HG02973 (cell line): ENCODE results near the gene EXOSC2.
A peak's percentile ranks its signal among the peaks of the same experiment; 100 is the strongest.

Experiments used
- ATAC-seq: cut with Tn5 transposase; IDR thresholded peaks from one replicate; pipeline ENCODE4 v1.9.1; 2021; ENCODE audit warnings: moderate library complexity; ENCODE audit not compliant: unreplicated experiment

The EXOSC2 gene

DNA sequence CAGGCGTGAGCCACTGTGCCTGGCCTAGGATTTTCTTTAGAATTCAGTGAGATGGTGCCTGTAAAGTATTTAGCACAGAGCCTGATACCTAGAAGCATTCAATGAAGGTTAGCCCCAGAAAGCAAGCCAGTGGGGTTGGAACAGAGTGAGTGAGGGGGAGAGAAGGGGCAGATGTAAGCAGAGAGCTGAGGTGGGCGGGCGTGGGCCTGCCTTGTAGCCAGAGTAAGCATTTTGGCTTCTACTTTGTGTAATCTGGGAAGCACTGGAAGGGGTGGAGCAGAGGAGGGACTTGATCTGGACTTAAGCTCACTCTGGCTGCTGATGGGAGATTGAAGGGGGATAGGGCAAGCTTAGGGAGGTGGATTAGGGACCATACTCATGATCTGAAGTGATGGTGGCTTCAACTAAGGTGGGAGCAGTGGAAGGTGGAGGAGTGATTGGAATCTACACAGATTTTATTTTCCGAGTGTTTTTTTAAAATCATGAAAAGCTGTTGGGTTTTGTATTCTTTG lies 2.6 kb downstream of the EXOSC2 start:
- no peak for ATAC-seq

DNA sequence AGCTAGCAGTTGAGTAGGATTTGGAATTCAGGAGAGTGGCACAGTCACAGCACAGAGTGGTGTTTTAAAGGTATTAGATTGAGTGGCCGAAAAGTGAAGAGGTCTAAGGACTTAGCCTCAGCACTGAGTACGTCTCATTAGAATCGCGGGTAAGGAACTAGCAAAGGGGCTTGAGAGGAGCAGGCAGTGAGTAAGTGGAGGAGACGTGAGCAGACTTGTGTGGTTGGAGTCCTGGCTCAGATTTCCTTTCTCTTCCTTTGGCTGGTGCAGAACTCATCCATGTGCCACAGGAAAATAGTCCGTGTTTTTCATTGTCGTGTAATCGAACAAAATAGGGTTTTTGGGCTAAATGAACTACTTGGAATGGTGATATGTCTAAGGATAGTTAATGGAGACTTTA lies 3.4 kb downstream of the EXOSC2 start:
- ATAC-seq: no peak

DNA sequence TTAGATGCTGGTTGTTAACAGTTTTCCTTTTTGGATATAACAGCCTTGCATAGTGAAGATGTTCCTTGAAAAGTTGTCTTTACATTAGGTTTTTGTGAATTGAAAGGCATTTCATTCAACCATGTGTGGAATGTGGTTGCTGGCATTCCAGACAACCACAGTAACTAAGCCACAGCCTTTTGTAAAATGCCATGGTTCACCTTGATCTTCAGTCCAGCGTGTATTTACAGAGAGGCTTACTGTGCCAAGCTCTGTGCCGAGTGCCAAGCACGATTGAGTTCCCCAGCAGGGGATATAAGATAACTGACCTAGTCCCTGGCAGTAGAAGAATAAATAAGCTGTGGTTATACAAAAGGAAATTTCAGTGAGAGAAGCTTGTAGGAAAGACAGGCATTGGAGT lies 4.9 kb downstream of the EXOSC2 start:
- no peak for ATAC-seq

DNA sequence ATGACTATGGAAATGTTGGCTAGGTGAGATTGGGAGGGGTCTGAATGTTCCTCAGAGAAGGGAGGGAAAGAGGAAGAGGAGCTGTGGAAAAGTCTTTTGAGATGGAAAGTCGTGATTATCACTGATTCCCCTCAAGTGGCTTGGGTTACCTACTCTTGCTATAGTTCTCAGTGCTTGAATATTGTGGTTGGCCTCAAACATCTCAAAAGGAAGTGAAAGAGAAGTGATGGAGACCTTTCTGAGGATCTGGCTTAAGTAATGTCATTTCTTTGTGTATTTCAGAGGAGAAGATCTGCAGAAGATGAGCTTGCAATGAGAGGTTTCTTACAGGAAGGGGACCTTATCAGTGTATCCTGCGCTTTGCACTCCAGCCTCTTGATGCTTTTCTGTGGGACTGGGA lies 5.5 kb downstream of the EXOSC2 start:
- no peak for ATAC-seq

DNA sequence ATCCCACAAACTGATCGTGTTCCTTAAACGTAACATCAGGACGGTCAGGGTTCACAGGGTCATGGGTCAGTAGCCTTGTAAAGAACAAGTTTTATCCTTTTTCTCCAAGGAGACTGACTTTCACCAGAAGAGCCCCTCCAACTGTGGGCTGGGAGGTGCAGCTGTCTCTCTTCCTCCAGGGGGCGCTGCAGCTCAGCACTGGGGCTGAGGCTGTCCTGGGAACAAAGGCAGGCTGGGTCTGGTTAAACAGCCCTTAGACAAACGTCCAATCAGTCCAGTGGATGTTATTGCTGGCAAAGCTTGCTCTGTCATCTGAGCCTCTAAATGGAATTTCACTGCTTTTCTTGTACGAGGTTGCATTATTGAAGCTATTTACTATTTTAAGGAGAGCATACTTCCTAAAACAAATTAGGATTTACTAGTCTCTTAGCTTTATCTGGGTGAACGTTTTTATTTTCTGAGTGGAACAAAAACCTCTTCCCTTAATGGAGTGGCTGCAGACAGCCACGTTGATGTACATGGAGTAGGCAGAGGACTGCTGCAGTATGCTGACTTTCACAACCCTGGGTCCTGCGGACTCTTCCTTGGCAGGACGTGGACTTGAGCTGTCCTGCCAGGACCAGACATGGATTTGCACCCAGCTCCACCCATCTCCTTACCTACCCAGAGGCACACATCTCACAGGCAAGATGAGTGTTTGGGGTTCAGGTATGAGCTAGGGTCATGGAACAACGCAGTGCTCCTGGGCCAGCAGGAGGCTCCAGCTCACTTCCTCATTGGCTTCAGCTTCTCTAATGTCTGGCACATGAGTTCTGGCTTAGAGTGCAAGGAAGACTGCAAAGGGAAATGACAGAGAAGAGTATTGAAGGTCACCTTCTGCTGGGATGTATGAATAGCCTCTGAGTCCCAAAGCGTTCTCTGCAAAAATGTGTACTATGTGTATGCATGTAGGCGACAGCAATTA lies 7.8 kb downstream of the EXOSC2 start:
- ATAC-seq: no peak

DNA sequence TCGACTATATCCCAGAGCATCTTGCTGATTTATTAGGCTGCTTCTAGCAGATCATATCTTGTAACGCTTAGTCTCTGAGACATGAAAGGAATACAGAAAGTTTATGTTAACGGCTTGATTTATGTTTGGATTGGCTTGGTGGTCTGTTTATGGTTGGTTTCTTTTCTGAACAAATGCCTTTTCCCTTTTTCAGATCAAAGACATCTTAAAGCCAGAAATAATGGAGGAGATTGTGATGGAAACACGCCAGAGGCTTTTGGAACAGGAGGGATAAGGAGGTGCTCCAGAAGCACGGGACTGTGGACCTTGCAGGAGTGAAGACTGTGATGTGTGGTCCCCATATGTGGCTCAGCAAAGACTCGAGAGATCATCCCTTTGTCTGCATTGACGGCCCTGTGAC lies 9.9 kb downstream of the EXOSC2 start:
- ATAC-seq: no peak

DNA sequence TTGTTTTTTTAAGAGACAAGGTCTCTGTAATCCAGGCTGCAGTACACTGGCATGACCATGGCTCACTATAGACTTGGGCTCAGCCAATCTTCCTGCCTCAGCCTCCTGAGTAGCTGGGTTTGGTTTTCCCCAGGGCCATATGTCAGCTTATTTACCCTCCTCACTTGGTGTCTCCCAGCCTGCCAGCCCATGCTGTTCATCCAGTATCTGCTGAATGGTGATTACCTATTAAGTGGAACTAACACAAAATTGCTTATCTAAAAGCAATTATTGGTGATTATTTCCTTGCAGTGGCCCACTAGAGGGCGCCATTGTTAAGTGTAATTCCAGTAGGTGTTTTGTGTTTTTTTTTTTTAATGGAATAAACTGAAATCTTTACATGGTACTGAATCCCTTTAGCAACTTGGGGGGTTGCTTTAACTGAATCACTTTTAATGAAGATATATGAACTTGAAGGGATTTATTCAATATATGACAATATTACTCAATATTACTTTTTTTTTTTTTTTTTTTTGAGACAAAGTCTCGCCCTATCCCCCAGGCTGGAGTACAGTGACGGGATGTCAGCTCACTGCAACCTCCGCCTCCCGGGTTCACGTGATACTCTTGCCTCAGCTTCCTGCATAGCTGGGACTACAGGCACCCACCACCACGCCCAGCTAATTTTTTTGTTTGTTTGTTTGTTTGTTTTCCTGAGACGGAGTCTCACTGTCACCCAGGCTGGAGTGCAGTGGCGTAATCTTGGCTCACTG lies 13.8 kb downstream of the EXOSC2 start:
- no peak for ATAC-seq

DNA sequence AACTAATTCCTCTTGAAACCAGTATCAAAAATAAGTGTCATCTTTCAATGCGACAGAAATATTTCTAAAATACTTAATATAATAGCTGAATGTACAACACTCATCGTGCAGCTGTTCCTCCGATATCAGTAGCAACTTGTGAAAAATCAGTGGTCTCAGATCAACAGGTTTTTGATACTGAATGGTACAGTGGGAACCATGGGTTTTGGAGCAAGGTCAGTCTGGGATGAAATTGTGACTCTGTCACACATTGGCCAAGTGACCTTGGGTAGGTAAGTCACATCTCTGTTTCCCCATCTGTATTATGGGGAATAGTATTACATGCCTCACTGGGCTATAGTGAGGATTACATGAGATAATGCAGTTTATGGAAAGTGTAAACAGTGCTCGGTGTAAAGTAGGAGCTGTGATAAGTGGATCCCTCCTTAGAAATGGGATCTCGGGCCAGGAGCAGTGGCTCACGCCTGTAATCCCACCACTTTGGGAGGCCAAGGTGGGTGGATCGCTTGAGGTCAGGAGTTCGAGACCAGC lies 17.3 kb downstream of the EXOSC2 start:
- ATAC-seq: no peak

DNA sequence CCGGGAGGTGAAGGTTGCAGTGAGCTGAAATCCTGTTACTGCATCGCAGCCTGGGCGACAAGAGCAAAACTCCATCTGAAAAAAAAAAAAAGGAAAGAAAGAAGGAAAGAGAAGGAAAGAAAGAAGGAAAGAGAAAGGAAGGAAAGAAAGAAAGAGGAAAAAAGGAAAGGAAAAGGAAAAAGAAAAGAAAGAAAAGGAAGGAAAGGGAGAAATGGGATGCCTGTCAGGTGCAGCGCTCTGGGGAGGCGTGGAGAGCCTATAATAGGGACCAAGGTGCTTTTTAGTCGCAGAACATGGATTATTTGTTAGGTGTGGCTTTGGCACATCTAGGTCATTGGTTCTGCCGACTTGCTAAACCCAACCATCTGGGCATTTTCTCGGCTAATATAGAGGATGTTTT lies 17.9 kb downstream of the EXOSC2 start:
- ATAC-seq: no peak

DNA sequence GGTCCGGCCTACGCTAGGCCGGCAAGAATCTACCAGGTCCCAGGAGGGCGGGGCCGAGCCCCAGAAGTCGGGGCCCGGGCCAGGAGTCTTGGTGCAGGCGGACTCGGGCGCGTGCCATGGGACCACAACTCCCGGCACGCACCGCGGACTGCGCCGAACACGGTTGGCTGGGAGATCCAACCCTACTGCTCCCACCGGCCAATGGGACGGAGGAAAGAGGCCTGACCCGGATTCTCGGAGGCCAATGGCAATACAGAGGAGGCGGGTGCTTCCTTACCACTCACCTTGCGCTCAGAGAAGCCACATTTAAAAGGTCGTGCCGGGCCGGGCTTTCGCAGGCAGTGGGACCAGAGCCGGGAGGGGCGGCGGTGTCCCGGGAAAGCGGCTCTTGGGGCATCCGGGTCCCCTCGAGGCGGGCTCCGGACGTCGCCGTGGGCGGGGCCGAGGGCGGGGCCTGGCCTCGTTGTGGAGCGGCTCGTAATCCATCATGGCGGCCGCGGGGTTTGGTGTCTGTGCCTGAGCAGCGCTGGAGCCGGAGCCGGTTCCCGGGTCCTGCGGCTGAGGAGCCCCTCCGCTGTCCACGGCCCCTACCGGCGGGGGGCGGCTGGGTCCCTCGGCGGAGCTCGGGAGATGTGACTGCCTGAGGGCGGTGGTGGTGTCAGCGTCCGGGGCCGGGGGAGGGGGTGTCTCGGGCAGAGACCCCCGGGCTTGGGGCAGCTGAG lies 19.1 kb downstream of the EXOSC2 start:
- ATAC-seq: peak; percentile 94

DNA sequence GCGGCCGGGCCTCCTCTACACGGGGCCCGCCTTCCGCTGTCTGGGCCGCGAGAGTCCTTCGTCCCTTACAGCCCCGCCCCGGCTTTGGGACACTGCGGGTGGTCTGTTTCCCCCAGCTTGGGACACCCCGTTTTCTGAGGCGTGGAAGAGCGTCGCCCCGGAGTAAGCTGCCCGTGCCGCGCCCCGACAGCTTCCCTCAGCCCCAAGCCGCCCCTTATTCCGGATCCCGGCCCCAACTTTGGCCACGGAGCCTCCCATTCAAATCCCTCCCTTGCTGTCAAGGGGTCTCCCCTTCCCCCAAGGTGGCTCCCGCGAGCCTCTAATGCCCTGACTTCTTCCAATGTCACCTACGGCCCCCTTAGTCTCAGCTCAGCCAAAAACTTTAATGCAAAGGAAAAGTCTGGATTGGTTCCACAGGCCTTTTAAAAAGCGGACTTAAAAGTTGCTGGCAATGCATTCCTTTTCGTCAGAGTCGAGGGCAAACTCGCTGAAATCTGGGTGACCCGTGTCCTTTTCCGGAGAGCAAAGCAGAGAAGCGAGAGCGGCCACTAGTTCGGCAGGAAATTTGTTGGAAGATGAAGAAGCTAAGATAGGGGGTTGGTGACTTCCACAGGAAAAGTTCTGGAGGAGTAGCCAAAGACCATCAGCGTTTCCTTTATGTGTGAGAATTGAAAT lies 19.8 kb downstream of the EXOSC2 start:
- peak; percentile 3 for ATAC-seq

DNA sequence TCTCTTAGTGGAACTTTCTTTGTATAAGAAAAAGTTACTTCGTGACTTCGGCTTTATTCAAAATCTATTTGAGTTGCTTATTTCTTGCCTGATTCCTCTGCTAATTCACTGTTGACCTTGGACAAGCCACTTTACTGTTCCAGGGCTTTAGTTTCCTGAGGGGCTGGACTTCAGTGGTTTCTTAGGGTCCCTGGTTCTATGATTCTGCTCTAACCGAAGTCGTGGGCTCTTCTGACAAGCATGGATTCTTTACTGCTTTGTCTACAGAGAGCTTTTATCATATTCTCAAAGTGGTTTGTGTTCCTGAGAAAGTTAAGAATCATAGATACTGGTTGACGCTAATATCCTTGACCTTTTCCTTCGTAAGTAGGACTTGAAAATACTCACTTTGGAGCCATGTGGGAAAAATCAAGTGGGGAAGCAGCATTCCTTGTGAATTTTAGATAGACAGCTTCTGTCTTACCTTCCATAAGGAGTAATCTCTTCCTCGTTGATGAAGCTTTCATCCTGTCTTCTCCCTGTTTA lies 21.1 kb downstream of the EXOSC2 start:
- ATAC-seq: no peak

DNA sequence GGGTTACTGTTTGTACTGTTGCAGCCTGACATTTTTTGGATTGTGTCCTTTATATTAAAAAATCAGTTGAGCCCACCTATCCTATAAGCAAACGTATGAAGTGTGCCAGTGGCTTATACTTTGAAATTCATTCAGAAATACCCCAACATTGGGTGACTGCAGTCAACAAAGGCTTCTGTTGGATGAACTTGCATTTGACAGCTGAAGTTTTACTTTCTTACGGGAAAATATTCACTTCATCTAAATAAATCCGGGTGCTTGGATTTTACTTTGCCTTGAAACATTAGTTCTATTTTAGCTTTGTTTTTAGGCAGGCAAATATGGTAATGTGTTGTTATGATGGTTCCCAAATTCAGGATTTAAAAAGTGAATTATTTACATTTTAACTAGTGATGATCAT lies 21.7 kb downstream of the EXOSC2 start:
- ATAC-seq: no peak

DNA sequence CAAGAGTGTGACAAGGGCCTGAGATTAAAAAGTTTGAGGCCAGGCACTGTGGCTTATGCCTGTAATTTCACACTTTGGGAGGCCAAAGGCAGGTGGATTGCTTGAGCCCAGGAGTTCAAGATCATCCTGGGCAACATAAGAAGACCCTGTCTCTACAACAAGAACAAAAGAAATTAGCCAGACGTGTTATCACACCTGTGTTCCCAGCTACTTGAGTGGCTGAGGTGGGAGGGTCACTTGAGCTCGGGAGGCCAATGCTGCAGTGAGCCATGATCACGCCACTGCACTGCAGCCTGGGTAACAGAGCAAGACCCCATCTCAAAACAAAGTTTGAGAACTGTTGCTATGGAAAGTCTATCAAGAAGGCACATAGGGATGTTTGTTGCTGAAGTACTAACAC lies 25.0 kb downstream of the EXOSC2 start:
- ATAC-seq: no peak

DNA sequence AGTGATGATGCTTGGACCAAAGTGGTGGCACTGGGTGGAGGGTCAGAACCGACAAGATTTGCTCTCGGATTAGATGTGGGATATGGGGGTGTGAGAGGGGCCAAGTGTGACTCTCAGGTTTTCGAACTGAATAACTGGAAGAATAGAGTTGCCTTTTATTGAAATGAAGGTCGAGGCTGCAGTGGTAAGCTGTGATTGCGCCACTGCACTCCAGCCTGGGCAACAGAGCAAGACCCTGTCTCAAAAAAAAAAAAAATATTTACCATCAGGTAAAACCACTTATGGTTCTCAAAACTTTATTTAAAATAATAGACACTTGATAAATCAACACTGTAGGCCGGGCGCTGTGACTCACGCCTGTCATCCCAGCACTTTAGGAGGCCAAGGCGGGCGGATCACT lies 27.2 kb downstream of the EXOSC2 start:
- ATAC-seq: no peak

DNA sequence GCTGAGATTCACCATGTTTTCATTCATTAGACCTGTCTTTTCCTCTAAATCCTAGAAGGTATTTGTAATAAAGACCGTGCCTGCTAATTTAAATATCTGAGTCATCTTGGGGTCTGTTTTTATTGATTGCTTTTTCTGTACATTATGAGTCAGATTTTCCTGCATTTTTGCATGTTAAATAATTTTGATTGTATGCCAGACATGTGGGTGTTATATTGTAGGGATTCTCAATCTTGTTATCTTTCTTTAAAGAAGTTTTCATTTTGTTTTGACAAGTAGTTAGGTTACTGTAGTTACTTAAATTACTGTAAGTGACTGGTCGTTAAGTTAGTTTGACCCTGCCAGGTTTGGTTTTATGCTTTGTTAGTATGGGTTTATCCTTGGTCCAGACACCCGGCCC lies 35.1 kb downstream of the EXOSC2 start:
- no peak for ATAC-seq

DNA sequence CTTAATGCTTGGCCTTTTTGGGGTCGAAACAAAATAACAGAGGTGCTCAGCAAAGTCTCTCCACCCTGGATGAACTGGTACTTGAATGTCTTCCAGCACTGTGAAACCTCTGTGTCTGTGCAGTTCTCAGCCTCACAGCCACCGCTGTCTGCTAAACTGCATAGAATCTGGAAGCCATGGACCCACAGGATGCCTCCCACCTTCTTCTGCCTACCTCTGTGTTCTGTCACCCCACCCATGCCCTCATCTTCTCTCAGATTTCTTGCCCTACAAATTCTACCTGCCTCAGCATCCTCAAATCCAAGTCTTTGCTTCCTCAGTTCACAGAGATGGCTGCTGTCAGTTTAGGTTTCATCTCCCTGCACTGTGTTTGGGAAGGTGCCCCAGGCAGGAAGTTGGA lies 35.6 kb downstream of the EXOSC2 start:
- no peak for ATAC-seq

DNA sequence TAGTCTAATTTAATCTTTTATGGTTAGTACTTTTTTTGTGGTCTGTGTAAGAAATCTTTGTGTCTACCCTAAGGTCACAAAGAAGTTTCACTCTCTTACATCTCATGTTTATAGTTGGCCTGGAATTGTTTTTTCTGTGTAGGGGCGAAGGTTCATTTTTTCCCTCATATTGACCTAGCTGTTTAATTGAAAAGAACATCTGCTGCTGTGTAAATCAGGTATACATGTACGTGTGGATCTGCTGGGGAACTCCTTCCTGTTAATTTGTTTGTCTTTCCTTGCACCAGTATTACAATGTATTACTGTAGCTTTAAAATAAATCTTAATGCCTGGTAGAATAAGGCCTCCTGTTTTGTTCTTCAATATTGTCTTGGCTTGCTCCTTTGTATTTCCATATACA lies 37.8 kb downstream of the EXOSC2 start:
- no peak for ATAC-seq

DNA sequence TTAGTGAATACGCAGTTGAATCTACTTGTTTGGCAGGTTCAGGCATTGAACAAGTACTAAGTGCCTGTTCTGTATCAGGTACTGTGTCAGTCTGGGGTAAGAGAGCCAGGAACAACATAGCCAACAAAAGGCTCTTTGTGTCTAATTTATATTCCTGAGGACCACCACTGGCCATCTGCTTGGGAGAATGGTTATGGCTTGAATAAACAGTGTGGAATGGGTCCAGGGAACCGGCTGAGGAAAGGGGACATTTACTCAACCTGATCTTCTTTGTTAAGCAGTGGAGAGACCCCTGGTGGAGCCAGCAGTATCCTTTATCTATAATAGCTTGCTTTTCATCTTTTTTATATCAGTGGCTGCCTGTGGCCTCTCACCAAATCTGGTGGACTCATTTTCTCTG lies 38.6 kb downstream of the EXOSC2 start:
- ATAC-seq: no peak

DNA sequence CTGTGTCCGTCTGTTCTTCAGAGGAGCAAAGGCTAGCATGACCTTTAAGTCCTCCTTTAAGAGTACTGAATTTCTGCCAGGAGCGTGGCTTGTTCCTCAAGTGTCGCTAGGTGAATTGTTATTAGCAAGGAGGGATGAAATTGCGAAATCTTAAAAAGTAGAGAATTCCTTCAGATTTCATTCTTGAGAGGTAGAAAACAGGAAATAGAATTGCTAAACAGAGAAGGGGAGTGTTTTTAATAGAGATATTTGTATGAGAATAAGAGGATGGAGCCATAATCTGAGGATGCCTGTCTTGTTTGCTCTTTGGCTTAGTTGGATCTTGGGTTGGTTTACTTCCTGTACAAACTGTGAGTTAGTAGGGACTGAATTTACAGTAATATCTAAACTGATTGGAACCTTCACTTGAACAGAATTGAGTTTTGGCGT lies 39.2 kb downstream of the EXOSC2 start:
- no peak for ATAC-seq
